Activated naive CD8-positive, alpha-beta T cell treated with anti-CD3 and anti-CD28 coated beads, Interleukin-2, amount 50 U/mL, for 16 hours (primary cell): ENCODE data around the gene ANKDD1A.
A peak's percentile ranks its signal among the peaks of the same experiment; 100 is the strongest.

Experiments
- DNase-seq: peaks from one replicate; pipeline ENCODE4 v3.0.0-alpha.2; 2020; ENCODE audit warnings: low read depth, low spot score

The ANKDD1A gene

DNA sequence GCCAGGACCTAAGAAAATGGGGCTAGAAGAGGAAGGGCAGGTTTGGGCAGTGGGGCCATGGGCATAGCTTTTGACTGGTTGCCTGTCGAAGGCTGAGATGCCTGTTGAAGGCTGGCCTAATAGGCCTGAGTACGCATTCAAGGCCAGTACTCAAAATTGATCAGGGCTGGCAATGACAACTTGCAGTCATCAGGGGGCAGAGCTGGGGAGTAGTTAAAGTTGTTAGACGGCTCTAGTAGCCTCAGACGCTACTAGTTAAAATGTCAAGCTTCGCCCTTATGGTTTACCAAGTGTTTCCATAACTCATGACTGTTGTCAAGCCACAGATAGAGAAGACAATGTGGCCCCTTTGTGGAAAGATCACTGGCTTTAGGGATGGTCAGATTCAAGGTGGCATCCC lies 49.3 kb downstream of the ANKDD1A start:
- DNase-seq, result no peak

DNA sequence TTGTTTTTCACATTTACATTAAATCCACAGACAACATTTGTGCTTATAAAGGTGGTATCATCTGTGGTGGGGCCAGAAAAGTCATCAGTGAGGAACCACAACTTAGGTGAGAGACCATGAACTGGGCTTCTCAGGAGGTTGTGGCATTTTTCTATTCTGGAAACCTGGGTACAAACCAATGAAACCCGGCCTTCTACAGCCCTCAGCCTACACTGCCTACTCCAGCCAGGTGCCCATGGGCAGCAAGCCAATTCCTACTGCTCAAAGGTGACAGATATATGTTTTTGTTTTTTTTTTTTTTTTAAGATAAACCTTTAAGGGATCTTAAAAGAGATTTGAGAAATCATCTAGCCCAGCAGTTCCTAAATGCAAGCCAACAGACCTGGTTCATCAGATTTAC lies 57.7 kb downstream of the ANKDD1A start:
- no peak for DNase-seq

DNA sequence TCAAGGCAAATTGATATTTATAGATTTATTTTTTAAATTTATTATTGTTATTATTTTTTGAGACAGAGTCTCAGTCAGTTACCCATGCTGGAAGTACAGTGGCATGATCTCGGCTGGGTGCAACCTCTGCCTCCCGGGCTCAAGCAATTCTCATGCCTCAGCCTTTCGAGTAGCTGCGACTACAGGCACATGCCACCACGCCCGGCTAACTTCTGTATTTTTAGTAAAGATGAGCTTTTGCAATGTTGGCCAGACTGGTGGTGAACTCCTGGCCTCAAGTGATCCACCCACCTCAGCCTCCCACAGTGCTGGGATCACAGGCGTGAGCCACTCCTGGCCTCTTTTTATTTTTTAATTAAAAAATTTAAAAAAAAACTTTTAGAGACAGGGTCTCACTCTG lies 59.0 kb downstream of the ANKDD1A start:
- DNase-seq, result no peak

- no peak for DNase-seq
Measured at GRCh38 chr15:64975390-64975789, 63.7 kb downstream of the ANKDD1A start.

GRCh38 chr15:64979252-64979710 lies 67.6 kb downstream of the ANKDD1A start:
- DNase-seq, result no peak

DNA sequence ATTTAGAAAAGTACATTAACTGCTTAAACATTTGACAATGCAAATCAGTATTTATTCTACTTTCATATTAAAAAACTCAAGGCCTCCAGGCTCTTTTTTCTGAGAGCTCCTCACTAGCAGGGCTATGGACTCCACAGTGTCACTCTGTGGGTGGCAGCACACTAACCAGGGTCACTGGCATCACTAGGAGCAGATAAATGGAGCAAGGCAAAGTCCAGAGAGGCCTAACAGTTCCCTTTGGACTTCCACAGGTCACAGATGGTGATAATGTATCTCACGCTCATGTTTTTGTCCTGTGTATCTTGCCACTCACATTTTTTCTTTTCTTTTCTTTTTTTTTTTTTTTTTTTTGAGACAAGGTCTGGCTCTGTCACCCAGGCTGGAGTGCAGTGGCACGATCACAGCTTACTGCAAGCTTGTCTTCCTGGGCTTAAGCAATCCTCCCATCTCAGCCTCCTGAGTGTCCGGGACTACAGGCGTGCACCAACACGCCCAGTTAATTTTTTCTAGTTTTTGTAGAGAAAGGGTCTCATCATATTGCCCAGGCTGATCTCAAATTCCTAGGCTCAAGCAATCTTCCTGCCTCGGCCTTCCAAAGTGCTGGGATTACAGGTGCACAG lies 70.2 kb downstream of the ANKDD1A start:
- DNase-seq, result no peak

DNA sequence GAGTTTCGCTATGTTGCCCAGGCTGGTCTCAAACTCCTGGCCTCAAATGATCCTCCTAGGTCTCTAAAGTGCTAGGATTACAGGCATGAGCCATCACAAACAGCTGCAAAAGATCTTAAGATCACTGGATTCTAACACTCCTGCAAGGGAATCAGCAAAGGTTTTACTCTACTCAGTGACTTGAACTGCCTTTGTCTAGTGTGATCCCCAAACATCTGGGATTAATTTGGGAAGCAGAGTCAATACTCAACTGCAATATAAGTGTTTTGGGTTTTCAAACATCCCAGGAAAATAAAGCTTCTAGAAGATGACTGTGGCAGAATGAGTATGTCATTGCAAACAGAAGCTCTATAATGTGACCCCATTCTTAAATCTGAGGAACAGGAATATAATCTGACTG lies 70.8 kb downstream of the ANKDD1A start:
- no peak for DNase-seq

GRCh38 chr15:64985366-64986033 lies 73.8 kb downstream of the ANKDD1A start:
- DNase-seq, result no peak

DNA sequence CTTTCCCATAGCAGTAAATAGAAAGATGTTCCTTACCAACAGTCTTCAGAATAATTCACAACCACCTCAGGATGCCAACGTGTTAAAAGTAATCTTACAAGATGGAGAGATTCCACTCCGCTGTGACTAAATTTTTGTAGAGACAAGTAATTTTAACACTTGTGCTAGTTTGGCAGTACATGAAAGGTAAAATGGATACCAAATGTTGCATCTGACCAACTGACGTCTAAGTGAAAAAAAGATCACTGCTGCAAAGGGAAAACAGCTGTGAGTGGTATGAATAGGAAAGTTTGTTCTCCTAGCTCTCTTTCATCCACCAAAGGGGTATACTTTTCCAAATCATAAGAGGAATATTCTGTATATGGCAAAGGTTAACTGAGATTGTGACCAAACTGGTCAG lies 75.4 kb downstream of the ANKDD1A start:
- DNase-seq, result no peak

- peak; percentile 75 for DNase-seq
Measured at GRCh38 chr15:64989416-64990167, 77.9 kb downstream of the ANKDD1A start, which contains the start of gene SPG21. SPG21 (minus strand) TSS chr15:64989914; CDS start chr15:64983569, 6,345 bp downstream.

- no peak for DNase-seq
Measured at GRCh38 chr15:64990168-64990470, 78.4 kb downstream of the ANKDD1A start.

- DNase-seq, result no peak
Measured at GRCh38 chr15:64991536-64992135, 79.9 kb downstream of the ANKDD1A start.

- DNase-seq, result no peak
Measured at GRCh38 chr15:64993290-64993689, 81.6 kb downstream of the ANKDD1A start.

- DNase-seq, result no peak
Measured at GRCh38 chr15:64997066-64997465, 85.4 kb downstream of the ANKDD1A start.

DNA sequence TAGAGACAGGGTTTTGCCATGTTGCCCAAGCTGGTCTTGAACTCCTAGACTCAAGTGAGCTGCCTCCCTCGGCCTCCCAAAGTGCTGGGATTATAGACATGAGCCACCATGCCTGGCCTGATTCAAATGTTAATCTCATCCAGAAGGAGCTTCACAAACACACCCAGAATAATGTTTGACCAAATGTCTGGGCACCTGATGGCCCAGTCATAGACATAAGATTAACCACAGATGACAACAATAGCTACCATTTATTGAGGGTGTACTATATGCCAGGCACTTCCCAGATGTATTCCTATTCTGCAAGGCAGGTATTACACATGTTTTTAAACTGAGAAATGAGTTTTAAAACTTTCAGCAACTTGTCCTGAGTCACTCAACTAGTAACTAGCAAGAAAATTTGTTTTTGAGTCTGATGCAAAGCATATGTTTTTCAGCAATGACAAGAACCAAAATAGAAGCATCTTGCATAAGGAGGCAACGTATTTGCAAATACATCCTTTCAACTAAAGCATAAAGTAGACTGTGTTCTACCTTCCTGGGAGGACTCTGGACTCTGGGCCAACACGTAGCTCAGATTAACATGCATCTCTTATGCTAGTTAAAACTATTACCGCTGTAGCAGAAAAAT lies 86.2 kb downstream of the ANKDD1A start:
- no peak for DNase-seq

GRCh38 chr15:65004993-65005392 lies 93.3 kb downstream of the ANKDD1A start:
- no peak for DNase-seq

DNA sequence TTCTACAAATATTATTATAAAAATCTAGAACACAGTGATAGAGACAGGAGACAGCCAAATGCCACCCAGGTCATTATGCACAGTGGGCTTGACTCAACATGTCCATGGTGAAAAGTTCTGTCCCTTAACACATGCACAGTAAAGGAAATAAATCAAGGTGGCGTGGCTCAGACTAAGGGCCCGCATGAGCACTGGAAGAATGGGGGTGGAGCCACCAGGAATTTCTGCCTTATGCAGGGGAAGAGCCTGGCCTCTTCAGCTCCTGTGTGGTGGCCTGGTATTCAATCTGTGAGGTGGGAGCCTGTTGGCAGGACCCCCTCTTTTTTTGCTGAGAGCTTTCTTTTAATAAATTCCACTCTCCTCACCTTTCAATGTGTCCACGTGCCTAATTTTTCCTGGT lies 95.2 kb downstream of the ANKDD1A start:
- DNase-seq, result no peak
